ENCODE data around the gene VPS13C. TPM values are rescaled to one million over a fixed set of nuclear protein-coding genes. Genes with fewer than 3 reads are reported as not detected.

Gene VPS13C
- total RNA-seq, 1 experiment from 2014 or later = 47.3 TPM

DNA sequence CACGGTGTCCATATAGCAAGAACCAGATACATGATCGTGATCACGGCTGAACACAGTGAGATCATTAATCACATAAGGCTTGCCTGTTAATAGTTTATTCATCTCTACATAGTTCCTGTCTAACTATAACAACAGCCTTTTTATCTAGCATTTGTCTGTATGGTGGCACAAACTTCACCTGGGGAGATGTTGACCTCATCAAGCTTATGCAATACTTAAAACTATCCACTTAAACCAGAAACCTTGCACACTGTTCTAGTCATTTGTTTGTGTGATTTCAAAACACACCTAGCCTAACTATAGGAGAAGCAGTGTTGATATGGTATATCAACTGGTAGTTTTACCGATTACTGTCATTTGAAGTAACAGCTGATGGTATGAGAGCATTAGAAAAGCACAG, 124.8 kb downstream of the VPS13C start:
- H3K27me3 ChIP-seq (ENCODE audit: control insufficient read depth, insufficient read depth, low read length) = no peaks in the 10 kb centered on the region
- DNase-seq (ENCODE audit: low read depth, low spot score) (no peak), ATAC-seq (no peak)
- no peaks in the 10 kb centered on the region for H3K9me3 ChIP-seq (ENCODE audit: control insufficient read depth, insufficient read depth, low read depth, low read length)
- ChIA-PET CTCF (interaction anchor here (0.7 kb wide), 1 partner anchor 78 kb away, joined by 3 read pairs; no protein-coding TSS in a partner anchor), POLR2A (no interaction called here)
- TF ChIP-seq, protein P1, sequence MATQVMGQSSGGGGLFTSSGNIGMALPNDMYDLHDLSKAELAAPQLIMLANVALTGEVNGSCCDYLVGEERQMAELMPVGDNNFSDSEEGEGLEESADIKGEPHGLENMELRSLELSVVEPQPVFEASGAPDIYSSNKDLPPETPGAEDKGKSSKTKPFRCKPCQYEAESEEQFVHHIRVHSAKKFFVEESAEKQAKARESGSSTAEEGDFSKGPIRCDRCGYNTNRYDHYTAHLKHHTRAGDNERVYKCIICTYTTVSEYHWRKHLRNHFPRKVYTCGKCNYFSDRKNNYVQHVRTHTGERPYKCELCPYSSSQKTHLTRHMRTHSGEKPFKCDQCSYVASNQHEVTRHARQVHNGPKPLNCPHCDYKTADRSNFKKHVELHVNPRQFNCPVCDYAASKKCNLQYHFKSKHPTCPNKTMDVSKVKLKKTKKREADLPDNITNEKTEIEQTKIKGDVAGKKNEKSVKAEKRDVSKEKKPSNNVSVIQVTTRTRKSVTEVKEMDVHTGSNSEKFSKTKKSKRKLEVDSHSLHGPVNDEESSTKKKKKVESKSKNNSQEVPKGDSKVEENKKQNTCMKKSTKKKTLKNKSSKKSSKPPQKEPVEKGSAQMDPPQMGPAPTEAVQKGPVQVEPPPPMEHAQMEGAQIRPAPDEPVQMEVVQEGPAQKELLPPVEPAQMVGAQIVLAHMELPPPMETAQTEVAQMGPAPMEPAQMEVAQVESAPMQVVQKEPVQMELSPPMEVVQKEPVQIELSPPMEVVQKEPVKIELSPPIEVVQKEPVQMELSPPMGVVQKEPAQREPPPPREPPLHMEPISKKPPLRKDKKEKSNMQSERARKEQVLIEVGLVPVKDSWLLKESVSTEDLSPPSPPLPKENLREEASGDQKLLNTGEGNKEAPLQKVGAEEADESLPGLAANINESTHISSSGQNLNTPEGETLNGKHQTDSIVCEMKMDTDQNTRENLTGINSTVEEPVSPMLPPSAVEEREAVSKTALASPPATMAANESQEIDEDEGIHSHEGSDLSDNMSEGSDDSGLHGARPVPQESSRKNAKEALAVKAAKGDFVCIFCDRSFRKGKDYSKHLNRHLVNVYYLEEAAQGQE (IDR thresholded peaks at IDR 0.05; ENCODE audit: insufficient read depth in 1 of 2, low read depth in 2 of 2, low read length in 1 of 2) = no peak
- TF ChIP-seq, protein P2, sequence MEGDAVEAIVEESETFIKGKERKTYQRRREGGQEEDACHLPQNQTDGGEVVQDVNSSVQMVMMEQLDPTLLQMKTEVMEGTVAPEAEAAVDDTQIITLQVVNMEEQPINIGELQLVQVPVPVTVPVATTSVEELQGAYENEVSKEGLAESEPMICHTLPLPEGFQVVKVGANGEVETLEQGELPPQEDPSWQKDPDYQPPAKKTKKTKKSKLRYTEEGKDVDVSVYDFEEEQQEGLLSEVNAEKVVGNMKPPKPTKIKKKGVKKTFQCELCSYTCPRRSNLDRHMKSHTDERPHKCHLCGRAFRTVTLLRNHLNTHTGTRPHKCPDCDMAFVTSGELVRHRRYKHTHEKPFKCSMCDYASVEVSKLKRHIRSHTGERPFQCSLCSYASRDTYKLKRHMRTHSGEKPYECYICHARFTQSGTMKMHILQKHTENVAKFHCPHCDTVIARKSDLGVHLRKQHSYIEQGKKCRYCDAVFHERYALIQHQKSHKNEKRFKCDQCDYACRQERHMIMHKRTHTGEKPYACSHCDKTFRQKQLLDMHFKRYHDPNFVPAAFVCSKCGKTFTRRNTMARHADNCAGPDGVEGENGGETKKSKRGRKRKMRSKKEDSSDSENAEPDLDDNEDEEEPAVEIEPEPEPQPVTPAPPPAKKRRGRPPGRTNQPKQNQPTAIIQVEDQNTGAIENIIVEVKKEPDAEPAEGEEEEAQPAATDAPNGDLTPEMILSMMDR (IDR thresholded peaks at IDR 0.05) = no peak
- TF ChIP-seq SIN3A (IDR thresholded peaks at IDR 0.05; ENCODE audit: borderline replicate concordance, insufficient read depth, low read depth, low read length) = no peak
- TF ChIP-seq POLR2AphosphoS5 (IDR thresholded peaks at IDR 0.05; ENCODE audit: low read depth, low read length) = no peak
- TF ChIP-seq TCF7L2 (IDR thresholded peaks at IDR 0.05; ENCODE audit: low read depth, low read length) = no peak
- H3K36me3 ChIP-seq (ENCODE audit: control insufficient read depth, insufficient read depth, low read length) = no peaks in the 10 kb centered on the region
- intact Hi-C loops (cut with micrococcal nuclease; ENCODE audit: unreplicated experiment) = no loop called here
- no TSS peak for BruUV-seq (replicated peaks)
- no peaks in the 10 kb centered on the region for H3K4me1 ChIP-seq (ENCODE audit: control insufficient read depth, insufficient read depth, low read length)
- in situ Hi-C loops (cut with HindIII; ENCODE audit: low pct_unique_long_range_greater_than_20kb, low sequenced_read_pairs) = no loop called here
- no peak overlapping the region for H3K27ac ChIP-seq (ENCODE audit: low read length)
- H3K4me3 ChIP-seq (ENCODE audit: low read depth in 2 of 2, low read length in 2 of 2) = no peak overlapping the region

DNA sequence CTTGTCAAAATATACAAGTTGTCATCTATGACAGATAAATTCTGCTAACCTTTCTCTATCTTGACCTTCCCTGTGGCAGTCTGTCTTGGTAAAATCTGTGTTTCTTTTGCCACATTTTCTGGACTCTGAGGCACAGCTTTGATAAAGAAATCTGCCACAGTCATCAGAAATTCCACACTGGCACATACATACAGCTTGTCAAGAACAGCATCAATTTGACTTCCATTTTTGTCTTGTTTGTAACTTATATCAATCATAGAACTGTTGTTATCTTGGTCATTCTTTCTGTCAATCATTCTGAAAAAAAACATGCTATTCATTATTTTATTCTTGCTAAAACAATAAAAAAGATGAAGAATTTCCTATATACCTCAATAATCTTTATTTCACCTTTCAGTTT, 130.8 kb downstream of the VPS13C start:
- no TSS peak for BruUV-seq (replicated peaks)
- intact Hi-C loops (cut with micrococcal nuclease; ENCODE audit: unreplicated experiment) = no loop called here
- in situ Hi-C loops (cut with HindIII; ENCODE audit: low pct_unique_long_range_greater_than_20kb, low sequenced_read_pairs) = no loop called here
- ATAC-seq (no peak), DNase-seq (ENCODE audit: low read depth, low spot score) (no peak)
- Histone ChIP-seq H3K27ac (ENCODE audit: low read length) (no peak overlapping the region), H3K27me3 (ENCODE audit: control insufficient read depth, insufficient read depth, low read length) (no peaks in the 10 kb centered on the region), H3K4me1 (ENCODE audit: control insufficient read depth, insufficient read depth, low read length) (no peaks in the 10 kb centered on the region), H3K4me3 (ENCODE audit: low read depth in 2 of 2, low read length in 2 of 2) (no peak overlapping the region), H3K9me3 (ENCODE audit: control insufficient read depth, insufficient read depth, low read depth, low read length) (no peaks in the 10 kb centered on the region), H3K36me3 (ENCODE audit: control insufficient read depth, insufficient read depth, low read length) (no peaks in the 10 kb centered on the region)
- TF ChIP-seq SIN3A (IDR thresholded peaks at IDR 0.05; ENCODE audit: borderline replicate concordance, insufficient read depth, low read depth, low read length) = no peak
- TF ChIP-seq, protein P1 (IDR thresholded peaks at IDR 0.05; ENCODE audit: insufficient read depth in 1 of 2, low read depth in 2 of 2, low read length in 1 of 2) = no peak
- no peak for TF ChIP-seq TCF7L2 (IDR thresholded peaks at IDR 0.05; ENCODE audit: low read depth, low read length)
- TF ChIP-seq POLR2AphosphoS5 (IDR thresholded peaks at IDR 0.05; ENCODE audit: low read depth, low read length) = no peak
- TF ChIP-seq, protein P2 (IDR thresholded peaks at IDR 0.05) = no peak
- ChIA-PET POLR2A (no interaction called here), CTCF (no interaction called here)
